HG03565 (cell line): ENCODE data around the gene CFAP43.
"Not testable (repeated sequence)": the region's sequence is repeated elsewhere in the genome, so short reads cannot be mapped to it uniquely, and the experiment has no call there.

ENCODE experiments used
- ATAC-seq: cut with Tn5 transposase; IDR thresholded peaks from one replicate; pipeline ENCODE4 v1.9.1; 2021; ENCODE audit warnings: mild to moderate bottlenecking, moderate library complexity; ENCODE audit not compliant: unreplicated experiment

Gene CFAP43

GRCh38 chr10:104258209-104258608 is 26.0 kb upstream of the CFAP43 start:
- no peak for ATAC-seq

DNA sequence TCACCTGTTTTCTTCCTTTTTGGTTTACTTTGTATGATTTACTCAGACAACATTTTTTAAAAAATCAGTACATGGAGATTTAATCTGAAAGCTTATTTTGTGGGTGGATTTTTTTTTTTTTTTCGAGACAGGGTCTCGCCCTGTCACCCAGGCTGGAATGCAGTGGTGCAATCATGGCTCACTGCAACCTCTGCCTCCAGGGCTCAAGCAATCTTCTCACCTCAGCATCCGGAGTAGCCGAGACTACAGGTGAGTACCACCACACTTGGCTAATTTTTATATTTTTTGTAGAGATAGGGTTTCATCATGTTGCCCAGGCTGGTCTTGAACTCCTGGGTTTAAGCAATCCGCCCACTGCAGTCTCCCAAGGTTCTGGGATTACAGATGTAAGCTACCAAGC is 25.1 kb upstream of the CFAP43 start:
- no peak for ATAC-seq

DNA sequence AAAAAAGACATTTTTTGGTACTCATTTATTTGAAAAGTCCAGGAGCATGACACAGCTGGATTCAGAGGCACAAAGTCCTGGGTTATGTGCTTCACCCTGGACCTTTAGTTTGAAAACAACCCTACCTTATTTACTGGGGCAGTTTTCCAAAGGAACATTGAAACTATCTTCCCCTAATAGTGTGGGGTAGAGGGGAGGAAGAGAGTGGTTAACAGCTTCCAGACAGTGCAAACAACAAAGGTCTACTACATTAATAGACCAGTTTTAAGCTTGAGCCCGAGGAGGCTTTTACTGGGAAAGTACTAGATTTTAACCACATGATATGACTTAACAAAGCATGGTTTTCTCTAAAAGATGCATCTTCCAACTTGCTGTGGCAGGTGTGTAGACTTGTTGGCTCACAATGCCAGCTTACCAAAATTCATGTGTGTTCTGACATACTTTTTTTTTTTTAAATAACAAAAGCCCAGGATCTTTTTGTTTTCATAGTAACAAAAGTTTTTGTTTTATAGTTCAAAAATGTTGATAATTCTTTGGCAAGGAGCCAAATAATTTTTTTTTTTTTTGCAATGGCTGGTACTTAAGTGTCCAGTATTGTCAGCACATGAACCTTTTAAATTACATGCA is 24.3 kb upstream of the CFAP43 start:
- ATAC-seq, result no peak

DNA sequence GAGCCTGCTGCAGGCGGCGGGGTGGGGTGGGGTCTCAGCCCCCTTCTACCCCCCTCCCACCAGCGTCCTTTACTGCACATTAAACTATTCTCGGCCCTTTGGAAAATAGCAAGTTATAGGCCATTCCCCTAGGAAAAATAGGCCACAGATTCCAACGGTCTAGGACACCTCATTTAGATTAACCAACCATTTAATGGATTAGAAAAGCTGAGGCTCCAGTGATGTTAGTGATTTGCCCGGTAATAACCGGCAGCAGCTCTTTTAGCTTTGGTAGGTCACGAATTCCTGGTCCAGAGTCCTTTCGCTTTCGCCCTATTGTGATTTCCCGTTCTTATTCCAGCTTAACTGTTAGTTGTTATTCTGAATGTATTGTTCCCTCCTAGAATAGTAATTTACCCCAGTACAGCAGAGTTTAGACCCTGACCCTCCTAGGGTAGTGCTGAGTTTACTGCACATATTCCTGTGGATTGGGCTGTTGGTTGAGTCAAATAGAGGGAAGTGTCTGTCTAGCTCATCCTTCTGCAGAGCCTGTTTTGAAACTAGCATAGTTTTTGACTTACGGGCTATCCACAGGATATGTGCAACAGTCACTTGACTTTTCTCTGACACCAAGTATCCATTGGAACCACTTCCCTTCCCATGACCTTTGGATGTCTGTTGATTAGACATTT is 23.3 kb upstream of the CFAP43 start:
- ATAC-seq, result peak; percentile 41

GRCh38 chr10:104254493-104255310 is 22.5 kb upstream of the CFAP43 start, which contains the start of gene GSTO1:
GSTO1 (plus strand) TSS chr10:104254892; CDS start chr10:104254929, 37 bp downstream.
- ATAC-seq, result peak; percentile 59

DNA sequence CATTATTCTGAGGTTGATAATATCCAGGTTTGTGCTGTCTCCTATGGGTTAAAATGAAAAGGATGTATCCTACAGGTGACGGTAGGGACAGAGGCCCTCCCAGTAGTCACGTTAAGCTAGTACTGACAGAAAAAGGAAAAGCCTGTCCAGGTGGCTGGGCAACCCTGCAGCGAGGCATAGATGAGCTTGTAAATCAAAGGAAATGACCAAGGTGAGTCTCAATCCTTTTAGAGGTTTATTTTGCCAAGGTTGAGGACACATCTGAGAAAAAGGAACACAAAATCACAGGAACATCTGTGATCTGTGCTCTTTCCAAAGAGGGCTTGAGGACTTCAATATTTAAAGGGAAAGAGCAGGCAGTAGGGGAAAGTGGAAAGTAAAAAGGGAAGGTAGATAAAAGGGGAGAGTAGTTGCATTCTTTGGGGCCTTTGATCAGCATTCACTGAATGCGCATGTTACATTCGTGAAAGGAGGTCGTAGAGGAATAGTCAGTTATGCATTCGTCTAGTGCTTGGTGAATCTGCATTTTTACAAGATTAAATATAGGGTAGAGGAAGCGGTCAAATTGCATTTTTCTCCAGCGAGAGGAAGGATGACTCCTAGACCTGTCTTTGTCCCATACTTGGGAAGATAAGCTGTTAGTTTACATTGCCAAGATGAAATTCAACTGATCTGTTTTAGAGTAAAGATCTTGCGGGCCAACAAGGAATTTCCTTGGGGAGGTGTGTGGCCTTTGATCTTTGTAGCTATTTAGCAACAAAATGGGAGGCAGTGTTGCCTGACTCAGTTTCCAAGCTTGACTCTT is 21.6 kb upstream of the CFAP43 start:
- no peak for ATAC-seq

DNA sequence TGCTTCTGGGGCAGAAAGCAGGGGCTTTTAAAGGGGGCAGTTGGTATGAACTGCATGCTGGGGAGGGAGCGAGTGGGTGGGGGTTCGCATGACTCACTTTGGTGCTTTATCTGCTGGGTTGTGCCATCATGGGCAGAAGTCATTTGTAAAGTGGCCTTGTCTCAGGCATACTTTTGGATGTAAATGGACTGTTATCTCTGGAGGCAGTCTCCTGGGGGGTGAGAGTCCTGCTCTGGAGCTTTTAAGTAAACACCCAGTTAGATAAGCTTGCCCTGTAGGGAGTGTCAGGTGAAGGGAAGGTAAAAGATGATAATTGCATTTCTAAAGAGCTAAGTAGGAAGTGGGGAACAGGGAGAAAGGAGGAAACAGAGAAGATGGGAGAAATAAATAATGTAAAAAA is 20.9 kb upstream of the CFAP43 start:
- ATAC-seq, result no peak

DNA sequence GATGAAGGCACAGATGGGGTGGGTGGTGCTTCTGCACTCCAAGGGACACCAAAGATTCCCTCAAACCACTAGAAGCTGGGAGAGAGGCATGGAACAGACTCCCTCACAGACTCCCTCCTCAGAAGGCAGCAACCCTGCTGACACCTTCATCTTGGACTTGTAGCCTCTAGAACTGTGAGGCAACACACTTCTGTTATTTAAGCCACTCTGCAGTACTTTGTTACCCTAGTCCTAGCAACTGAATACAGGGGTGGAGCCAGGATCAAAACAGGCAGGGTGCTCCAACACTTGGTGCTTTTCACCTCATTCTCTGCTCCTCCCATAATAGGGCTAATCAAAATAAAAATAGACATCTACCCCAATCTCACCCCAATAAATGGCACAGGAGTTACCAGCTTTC is 20.2 kb upstream of the CFAP43 start:
- ATAC-seq, result no peak

GRCh38 chr10:104251443-104251842 is 19.3 kb upstream of the CFAP43 start:
- ATAC-seq, result no peak

DNA sequence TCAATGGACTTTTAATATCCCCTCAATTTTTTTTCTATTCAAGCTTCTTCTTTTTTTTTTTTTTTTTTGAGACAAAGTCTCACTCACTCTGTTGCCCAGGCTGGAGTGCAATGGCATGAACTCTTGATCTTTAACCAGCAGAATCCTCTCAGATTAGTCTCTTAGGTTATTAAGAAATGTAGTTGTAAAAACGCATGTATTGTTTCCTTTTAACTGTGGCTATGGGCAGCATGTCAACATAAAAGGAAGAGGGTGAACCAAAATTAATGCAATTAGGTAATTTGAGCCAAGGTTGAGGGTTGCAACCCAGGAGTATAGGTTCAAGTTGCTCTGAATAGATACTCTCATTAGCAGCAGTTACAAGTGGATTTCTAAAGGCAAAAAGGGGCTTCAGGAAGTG is 18.2 kb upstream of the CFAP43 start:
- ATAC-seq, result no peak

DNA sequence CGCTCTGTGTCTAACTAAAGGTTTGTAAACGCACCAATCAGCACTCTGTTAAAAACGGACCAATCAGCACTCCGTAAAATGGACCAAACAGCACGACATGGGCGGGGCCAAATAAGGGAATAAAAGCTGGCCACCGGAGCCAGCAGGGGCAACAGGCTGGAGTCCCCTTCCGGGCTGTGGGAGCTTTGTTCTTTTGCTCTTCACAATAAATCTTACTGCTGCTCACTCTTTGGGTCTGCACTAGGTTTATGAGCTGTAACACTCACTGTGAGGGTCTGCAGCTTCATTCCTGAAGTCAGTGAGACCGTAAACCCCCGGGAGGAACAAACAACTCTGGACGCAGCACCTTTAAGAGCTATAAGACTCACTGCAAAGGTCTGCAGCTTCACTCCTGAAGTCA is 16.8 kb upstream of the CFAP43 start:
- ATAC-seq, result not testable (repeated sequence)

GRCh38 chr10:104247513-104248146 is 15.5 kb upstream of the CFAP43 start:
- no peak for ATAC-seq

DNA sequence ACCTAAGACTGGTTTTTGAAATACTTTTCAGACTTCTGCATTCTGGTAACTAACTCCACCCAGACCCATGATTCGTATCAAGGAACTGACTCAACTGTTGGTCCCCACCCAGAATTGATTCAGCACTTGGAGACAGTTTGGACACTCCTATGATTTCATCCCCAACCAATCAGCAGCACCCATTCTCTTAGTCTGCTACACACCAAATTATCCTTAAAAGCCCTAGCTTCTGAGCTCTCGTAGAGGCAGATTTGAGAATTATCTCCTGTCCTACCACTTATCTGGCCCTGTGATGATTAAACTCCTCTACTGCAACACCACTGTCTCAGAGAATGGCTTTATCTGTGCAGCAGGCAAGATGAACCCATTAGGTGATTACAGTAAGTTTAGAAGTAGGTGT is 14.8 kb upstream of the CFAP43 start:
- ATAC-seq, result no peak

GRCh38 chr10:104245066-104245632 is 13.0 kb upstream of the CFAP43 start:
- ATAC-seq, result no peak

DNA sequence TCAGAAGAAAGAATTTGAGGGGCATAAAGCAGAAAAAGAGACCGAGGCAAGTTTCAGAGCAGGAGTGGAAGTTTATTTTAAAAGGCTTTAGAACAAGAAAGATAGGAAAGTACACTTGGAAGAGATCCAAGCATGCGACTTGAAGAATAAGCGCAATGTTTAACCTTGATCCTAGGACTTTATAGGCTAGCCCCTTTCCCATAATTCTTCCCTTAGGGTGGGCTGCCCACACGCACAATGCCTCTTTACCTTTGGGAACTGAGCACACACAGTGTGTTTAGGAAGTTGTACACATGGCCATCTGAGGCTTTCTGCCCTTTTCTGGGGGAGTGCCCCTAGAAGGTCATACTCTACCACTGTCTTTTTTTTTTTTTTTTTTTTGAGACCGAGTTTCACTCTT is 11.3 kb upstream of the CFAP43 start:
- ATAC-seq, result no peak

DNA sequence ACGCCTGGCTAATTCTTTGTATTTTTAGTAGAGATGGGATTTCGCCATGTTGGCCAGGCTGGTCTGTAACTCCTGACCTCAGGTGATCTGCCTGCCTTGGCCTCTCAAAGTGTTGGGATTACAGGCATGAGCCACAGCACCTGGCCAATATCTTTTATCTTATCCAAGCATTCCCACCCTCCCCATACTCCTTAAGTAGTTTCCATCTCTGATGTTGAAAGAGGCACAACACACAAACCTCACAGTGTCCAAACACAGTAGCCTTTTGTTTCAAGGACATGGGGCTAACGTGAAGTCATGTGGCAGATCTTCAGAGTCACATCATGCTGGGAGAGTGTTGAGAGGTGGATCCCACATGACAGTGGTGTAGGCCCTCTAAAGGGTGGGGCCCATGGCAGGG is 10.8 kb upstream of the CFAP43 start:
- ATAC-seq, result not testable (repeated sequence)

DNA sequence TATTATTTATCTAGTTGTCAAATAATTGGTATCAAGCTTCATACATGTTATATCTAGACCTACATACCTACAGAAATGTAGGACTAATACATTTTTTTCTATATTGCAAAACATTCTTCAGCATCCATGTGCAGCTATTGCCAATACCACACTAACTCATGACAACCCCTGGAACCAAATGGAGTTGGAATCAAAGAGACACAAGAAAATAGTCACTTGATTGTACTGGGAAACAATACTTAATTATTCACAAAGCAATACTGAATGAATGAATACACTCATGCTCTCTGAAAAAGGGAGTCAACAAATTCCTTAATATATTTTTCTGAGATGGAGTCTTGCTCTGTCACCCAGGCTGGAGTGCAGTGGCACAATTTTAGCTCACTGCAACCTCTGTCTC is 10.4 kb upstream of the CFAP43 start:
- ATAC-seq, result no peak

DNA sequence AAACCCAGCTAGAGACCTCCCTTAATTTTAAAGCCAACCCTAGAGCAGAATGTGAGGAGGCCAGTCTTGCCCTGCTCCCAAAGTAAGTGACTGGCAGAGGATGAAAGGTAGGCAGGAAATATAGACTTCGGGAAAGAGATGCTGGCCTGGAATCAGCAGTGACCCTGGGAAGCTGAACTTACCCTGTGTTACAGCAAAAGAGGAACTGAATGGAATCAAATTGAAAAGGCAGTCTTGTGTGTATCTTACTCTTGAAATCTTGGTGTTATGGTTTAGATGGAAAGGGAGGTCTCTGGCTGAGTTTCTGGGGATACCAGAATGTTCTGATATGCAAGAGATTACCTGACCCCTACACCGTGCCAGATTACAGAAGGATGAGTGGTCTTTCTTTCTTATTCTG is 7.9 kb upstream of the CFAP43 start:
- ATAC-seq, result no peak

GRCh38 chr10:104235801-104236200 is 3.6 kb upstream of the CFAP43 start:
- ATAC-seq, result no peak

DNA sequence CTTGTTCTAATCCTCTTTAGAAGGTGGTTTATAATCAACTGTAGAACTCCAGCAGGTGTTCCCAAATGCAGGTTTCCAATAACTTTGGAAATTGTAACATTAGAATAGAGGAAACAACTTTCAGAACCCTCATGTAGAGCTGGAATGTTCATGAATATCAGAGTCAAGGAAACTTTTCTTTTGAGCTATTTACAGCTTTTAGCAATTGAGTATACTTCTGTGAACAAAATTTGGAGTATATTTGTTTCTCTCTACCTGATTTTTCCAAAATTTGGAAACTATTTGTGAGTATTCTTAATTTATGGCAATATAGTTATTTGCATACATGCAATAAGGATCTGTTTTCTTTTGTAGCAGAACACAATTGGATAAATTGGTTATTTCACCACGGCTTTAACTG is 2.8 kb upstream of the CFAP43 start:
- ATAC-seq, result no peak
